IPS-NIHi7 (cell line): ENCODE measurements around the gene FUT8.

Experiments used
- DNase-seq: peaks from one replicate; pipeline ENCODE4 v3.0.0; 2012; ENCODE audit warnings: mixed read lengths; ENCODE audit errors: extremely low spot score

The FUT8 gene

DNA sequence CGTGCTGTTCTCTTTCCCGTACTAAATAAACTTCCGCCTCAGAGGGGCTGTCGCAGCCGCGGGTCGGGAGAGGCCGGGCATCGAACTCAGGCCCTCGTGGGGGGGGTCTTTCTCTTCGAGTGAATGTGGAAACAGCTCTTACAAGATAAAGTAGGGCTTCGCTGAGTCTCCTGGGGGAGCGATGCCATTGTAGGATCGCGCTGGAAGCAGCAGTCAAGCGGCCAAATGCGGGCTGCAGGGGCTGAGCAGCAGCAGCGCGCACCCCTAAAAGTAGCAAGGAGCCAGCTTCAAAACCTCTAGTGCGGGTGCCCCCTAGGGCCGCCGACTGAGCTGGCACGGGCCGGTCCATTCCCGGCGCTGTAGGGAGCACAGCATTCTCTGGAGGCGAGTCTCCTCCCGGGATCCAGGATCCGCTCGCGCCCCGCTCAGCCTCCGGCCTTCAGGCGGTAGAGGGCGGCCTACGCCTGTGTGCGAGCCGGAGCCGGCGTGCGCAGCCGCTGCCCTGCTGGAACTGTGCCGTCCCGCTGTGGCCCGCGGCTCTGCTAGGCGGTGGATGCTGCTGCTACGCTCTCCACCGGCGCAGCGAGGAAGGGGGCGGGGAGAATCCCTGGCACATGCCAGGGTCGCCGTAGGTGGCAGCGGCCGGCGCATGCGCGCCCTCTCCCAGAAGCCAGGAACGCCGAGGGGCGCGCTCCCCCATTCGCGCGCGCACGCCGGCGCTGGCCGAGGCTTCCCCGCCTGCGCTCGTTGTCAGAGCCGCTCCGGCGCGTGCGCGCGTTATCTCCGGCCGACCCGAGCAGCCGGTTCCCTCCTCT, at the start of gene FUT8:
TSS of gene FUT8 (plus strand) at position 699 of the 815 bp plus-strand sequence. CDS start 148,834 bp downstream, outside the sequence.
- DNase-seq: peak; percentile 86

DNA sequence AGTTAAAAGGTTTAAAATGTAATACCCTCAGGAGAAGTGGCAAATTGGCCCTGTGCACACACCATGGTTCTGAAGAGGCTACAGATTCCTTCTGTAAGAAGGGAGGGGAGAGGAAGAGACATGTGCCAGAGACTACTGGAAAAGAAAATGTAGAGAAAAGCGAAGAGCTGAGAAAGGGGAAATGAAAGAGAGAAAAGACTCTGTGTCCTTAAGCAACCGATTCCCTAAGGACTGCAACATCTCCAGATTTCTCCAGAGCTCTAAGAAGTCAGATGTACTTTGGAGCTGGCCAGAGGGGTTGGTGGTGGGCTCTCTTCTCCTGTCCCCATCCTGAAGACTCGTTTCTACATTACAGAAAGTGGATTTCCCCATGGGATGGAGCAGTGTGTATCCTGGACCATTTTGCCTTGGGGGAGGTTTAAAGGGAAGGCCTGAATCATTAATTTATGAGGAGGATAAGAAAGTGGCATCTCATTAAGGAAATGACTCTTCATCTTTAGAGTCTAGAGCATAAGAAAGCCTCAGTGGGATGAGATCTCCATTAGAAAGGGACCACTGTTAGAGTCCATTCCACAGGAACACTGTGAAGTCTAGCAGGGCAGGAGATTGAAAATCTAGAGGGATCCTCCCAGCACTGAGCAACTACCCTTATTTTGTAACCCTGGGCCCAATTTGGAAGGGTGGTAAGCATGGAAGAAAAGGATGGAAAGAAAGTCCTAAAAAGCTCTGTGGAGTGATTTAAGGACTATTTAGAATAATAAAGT, 45.5 kb upstream of the FUT8 start:
- no peak for DNase-seq

DNA sequence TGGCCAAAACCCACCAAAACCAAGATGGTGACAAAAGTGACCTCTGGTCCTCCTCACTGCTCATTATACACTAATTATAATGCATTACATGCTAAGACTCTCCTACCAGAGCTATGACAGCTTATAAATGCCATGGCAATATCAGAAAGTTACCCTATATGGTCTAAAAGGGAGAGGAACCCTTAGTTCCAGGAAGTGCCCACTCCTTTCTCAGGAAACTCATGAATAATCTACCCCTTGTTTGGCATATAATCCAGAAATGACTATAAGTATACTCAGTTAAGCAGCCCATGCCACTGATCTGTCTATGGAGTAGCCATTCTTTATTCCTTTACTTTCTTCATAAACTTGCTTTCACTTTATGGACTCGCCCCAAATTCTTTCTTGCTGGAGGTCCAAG, 43.0 kb upstream of the FUT8 start:
- DNase-seq: no peak

DNA sequence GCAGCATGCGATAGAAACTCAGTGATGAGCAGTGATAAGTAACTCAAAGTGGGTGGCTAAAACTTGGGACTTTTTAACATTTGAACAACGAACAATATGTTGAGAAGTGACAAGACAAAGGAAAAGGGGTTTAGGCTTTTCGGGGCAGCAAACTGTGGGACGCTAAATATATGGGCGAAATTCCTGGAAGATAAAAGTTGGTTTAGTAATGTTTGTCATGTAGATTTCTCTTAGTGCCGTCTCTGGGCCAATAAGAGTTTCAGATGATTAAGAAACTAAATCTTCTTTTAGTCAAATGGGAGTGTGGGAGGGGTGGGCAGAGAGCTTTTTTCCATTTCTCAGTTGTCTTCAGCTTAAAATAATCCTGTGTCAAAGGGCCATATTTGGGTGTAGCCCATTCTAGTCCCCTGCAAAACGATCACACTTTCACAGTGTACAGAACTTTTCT, 41.7 kb upstream of the FUT8 start:
- DNase-seq: no peak

DNA sequence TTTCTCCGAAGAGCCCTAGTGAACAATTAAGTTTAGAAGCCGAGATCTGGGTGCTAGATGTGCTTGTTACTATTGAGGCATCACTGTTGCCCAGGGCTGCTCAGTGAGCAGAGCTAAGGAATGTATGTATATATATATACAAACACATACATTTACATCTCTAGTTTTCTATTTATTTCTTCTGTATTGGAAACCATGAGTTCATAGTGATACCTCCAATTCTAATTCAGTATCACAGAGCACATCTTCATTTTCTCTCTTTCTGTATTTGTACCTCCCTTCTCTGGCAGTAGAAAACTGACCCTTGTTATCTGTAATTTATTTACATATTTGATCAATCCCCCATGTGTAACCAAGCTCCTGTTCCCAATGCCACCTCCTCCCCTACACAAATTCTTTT, 40.7 kb upstream of the FUT8 start:
- no peak for DNase-seq

DNA sequence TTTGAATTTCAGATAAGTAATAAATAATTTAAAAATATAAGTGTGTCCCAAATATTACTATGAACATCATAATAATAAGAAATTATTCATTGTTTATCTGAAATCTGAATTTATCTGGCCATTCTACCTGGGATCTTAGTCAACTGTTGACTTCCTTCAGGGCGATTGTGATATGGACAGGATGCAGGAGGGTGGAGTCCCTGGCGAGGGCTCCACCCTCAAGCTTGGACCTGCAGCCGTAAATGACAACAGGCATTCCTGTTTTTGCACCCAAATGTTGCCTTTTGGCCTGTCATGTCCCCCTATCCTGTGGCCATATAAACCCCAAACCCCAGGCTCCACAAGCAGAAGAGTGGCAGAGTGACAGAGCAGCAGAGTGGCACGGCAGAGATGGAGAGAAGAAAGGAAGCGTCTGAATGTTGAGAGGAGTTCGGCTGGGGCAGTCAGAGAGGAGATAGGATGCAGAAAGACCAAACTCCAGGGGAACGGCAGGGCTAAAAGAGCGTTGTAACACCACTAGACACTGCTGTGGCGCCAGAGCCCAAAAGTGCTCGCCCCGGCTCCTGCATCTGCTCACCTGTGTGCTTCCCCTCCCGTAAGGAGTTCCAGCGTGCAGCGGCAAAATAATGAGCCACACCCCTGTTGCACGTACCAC, 39.4 kb upstream of the FUT8 start:
- no peak for DNase-seq

DNA sequence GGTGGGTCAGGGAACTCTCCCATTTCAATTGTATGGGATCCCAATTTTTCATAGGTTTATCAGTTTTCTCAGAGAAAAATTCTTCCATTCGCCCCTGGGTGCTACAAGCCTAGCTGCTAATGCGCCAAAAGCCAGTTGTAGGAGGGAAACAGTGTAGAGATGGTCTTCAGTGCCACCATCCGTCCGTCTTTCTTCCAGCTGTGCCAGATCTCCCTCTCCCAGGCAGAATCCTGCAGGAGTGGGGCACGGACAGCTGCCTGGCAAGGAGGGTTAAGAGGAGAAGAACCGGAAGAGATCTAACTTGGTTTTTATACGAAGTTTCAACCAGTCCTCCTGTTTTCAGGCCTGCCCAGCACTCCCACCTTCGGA, 38.9 kb upstream of the FUT8 start:
- DNase-seq: no peak

DNA sequence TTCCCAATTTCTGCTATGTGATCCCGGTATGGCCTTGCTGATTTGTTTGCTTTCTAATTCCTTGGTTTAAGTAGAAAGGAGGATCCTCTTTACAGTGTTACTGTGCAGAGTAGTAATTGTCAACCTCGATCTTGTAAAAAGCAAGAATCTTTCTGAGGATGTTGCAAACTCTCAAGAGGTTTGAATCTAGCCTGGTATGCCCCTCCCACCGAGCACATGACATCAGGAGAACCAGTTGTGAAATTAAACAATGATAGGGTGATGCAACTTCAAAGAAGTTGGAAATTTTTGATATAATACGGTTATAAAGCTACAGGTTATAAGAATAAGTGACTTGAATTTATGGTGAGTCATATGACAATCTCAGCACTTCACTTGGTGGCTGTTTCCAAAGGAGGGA, 35.0 kb upstream of the FUT8 start:
- DNase-seq: no peak

DNA sequence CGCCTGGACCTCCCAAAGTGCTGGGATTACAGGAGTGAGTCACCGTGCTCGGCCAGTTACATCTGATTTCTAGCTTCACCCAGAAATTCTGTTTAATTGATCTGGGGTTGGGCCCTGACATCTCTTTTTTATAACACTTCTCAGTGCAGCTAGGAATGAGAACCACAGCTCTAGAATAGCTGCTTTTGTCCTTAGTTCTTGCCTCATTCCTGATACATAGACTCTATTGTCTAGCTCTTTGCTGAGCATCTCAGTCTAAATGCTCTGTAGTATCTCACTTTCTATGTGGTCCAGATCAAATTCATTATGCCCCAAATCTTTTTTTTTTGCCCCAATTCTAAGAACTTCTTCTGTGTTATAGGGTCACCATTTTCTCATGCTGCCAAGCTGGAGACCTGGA, 29.9 kb upstream of the FUT8 start:
- DNase-seq: no peak

DNA sequence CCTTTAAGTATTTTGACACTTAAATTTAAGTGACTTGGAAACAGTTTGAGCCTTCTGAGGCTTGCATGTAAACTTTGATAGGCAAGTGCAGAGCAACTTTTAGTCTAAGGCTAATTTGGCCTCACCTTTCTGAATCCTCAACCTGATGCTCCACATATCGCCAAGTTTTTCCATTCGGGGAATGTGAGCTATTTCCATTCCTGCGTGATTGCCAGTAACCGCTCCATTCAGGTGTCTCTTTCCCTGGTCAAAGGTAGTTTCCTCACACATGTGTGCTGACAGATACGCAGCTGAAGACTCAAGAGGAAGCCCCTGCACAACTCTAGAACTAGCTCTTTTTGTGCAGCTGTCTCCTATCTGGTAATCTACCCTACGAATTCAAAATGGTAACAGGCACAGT, 25.4 kb upstream of the FUT8 start:
- no peak for DNase-seq

DNA sequence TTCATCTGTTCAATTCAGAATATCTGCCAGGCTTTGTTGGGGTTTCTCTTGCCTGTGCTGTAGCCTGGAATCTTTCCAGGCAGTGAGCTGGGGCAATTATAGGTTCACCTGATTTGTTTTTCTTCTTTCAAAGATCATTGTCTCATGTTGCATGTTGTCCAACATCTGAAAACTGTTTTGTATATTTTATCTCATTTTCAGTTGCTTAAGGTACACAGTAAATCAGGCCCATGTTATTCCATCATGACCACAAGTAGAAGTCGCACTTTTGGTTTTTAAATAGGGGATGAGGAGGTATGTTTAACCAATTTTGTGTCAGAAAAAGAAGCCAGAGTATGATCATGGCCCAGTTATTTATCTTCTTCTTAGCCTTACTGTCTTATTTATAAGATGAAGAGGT, 24.9 kb upstream of the FUT8 start:
- no peak for DNase-seq

DNA sequence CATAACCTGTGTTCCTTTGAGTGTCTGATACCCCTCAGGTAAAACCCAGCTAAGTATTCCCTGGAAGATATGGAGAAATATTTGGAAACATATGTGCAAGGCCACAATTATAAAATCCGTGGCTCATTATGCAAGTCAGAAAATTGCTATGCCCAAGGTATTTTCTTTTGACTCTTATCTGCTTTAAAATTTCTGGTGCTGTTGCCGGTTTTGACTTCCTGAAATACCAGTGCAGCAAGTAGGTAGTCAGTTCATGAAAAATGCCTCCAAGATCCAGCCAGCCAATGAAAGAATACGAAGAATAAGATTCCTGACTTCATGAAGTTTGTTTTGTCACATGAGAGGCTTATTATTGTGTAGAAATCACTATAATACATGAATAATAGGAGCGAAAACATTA, 20.2 kb upstream of the FUT8 start:
- DNase-seq: no peak

DNA sequence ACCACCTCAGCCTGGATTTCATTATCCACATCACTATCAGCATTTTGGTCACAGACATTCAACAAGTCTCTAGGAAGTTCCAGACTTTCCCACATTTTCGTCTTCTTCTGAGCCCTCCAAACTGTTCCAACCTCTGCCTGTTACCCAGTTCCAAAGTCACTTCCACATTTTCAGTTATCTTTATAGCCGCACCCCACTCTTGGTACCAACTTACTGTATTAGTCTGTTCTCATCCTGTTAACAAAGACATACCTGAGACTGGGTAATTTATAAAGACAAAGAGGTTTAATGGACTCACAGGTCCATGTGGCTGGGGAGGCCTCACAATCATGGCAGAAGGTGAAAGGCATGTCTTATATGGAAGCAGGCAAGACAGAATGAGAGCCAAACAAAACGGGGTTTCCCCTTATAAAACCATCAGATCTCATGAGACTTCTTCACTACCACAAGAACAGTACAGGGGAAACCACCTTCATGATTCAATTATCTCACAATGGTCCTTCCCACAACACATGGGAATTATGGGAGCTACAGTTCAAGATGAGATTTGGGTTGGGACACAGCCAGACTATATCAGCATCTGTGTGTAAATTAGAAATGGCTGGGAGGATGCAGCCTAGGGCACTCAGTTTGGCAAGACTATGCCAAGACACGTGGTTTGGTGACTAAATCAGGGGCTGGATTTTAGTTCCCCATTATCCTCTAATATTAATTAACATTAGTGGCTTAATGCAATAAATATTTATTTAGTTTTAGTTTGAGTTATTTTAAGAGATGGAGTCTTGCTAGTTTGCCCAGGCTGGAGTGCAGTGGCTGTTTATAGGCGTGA, 16.2 kb upstream of the FUT8 start:
- DNase-seq: no peak

DNA sequence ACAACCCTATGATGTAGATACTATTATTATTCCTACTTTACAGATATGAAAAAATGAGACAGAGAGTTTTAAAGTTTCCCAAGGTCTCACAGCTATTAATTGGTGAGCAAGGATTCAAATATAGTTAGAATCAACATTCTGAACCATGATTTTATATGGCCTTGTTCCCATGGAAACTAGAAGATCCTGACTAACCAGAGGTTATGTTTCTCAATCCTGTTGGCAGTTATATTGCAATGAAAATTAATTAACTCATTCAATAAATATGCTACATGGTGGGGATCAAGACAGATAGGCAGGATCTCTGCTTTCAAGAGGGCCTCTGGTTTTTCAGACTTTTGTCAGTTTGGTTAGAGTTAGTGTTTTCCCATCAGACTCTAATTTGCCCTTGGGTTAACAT, 9.3 kb upstream of the FUT8 start:
- no peak for DNase-seq

DNA sequence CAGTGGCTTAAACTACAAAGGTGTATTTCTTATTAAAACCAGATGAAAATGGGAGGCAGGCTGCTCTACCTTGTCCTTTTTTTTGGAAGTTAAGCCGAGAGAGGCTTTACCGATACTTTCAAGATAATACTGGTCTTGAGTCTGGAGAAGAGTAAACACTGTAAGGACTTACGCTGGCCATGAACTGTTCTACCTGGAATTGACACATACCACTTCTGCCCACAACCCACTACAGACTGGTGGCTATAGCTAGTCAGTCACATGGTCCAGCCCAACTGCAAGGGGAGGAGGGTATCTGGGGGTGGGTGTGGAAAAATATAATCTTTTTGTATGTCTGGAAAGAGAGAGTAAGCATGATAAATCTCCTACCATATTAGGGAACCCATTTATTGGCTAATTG, 4.4 kb upstream of the FUT8 start:
- no peak for DNase-seq

DNA sequence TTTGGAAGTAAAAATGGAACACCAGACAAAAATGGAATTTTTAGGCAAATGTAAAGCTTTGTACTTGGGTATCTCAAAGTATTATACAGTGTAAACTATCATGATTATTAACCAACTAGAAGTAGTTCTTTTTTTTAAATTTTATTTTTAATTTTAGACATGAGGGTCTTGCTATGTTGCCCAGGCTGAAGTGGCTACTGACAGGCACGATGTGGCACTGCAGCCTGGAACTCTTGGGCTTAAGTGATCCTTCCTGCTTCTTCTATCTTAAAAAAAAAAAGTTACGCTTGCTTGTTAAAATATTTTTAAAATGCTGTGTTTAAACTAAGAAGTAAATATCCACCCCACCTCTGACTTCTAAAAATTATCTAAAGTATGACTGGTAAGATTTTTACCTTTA, 1.9 kb upstream of the FUT8 start:
- DNase-seq: no peak

DNA sequence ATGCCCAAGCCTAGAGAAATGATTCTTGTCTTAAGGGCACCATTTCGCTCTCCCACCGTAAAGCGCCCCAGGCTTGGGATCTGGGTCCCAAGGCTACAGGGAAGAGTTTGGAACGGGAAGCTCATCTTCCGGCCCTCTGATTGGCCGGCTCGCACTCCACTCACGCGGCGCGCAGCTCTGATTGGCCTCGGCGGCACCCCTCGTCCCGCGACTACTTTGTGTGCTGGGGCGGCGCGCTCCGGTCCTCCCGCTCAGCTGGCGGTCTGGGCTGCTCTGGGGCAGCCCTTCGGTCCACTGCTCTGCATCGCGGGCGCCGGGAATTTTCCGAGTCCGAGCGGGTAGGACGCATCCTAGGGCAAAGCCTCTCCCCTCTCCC, 886 bp upstream of the FUT8 start:
- DNase-seq: peak; percentile 95

DNA sequence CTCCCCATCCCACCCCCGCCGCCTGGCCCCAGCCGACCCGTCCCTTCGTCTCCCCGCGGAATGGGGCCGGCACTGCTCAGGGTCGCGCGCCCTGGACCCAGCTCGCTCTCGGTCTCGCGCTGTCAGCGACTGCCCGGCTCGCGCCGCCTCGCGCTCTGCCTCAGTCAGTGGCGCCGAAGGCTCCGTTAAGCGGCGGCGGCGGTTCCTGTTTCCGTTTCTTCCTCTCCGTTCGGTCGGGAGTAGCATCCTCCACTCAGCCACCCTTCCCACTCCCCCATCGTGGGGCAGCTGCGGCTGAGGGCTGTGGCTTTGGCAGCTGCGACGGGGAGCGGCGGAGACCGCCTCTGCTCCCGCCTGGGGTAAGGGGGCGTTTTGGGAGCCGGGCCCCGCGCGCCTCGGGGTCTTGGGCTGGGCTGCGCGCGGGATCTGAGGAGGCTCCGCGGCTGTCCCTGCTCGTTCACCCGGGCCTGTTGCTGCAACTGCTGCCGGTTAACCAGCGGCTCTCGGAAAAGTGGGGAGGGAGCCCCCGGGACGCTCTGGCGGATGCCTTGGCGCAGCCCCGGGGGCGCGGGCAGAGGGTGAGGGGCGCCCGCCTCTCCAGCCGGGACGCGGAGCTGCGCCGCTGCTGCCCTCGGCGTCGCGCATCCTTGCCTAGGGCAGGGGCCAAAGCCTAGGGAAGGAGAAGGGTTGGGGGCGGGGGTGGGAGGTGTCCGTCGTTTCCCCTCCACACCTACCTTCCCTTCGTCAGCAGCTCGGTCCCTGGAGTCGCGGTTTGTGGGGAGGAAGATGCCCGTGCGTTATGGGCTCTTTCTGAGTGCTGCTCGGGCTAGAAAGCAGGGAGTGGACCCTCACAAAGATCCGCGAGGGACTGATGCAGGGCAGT, 567 bp downstream of the FUT8 start:
- peak; percentile 48 for DNase-seq

DNA sequence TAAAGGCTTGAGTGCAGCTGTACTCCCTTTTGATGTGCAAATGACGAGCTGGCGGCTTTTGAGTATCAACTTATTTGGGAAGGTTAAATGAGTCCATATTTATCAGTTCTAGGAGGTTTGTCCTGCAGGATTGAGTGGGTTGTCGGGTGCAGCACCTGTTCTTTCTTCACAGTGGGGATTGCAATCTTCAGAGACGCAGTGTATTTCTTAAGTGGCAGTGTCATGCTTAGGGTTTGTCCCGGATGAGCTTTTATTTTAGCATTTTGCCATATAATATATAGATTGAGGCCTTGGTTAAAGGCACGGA, 1.2 kb downstream of the FUT8 start:
- no peak for DNase-seq

DNA sequence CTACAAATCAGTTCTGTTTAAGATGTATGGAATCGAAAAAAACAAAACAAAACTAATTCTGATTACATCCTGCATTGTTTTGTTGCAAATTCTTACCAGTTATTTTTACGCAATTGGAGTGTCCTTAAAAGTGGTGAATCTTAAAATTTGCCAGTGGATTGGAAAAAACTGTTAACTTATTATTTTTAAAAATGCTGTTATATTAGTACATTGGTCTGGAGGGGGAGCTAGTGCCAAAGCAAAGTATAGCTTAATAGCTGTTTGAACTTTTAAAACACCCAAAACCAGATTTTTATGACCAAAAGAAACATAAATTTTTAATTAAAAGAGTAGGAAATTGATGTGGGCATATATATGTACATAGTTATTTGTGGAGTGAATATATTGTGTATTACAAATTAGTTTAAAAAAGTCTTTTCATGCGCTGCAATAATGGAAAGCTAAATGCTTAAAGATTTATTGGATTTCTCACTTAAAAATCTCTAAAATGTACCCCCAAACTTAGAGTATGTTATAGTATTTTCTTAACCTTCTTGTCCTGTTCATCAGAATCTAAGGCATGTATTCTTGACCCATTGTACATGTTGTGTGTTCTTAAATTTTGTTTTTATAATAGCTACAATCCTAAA, 2.5 kb downstream of the FUT8 start:
- no peak for DNase-seq

DNA sequence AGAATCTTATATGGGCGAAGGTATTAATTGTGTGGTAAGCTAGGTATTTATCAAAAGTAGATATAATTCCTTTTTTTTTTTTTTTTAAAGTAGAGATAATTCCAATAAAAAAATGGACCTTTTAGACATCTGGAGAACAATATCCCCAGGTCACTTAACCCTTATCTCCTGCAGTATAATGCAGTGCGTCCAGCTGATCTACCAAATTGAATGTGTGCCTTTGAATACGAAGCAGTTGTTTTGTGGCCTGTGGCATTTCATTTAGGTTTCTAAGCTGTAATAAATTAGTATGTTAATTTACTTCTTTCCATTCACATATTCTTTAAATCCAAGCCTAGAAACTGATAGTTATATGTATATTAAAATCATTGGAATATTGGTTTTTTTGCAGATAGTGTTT, 3.1 kb downstream of the FUT8 start:
- no peak for DNase-seq
